Midbrain (tissue), 1 donor: ENCODE data around the gene MOV10.
"Not testable (repeated sequence)": the region's sequence is repeated elsewhere in the genome, so short reads cannot be mapped to it uniquely, and the experiment has no call there.

ENCODE experiments used
- DNase-seq: peaks from one replicate; lab custom pipeline; 2025; lab: John Stamatoyannopoulos, UW

The MOV10 gene

GRCh38 chr1:112713466-112714312 is 39.2 kb downstream of the MOV10 start:
- no peak for DNase-seq

GRCh38 chr1:112714313-112715263 is 40.1 kb downstream of the MOV10 start:
- DNase-seq = no peak

DNA sequence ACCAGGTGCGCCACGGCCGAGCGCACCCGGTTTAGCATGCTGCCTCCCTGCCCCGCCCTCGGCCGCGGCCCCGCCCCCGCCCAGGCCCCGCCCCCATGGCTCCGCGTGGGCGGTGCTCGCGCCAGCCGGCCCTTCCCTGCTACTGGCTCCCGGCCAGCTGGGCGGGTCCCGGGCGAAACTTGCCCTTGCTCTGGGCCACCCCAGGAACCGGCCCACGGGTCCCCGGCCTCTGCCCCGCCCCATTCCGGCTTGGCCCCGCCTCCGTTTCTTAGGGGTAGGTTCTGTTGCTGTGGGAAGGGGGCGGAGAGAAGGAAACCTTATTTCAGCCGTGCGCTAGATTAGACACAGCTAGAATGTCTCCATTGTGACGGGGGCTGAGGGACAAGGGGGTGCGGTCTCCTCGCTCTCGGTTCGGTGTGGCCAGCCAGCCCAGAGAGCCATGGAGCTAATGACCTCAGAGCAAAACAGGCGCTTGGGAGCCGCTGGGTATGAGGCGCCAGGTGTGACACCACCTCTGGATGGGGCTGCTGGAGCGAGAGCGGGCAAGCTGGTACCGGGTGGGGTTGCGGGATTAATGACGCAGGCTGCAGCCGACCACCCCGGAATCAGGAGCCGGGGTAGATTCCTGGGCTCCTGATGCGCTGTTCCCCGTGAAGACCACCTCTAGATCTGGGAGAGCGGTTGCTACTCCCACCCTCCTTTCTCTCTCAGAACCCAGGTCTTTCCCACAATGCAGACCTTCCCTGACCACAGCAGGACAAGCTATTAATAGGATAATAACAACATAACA is 41.0 kb downstream of the MOV10 start, which contains the start of gene PPM1J:
PPM1J (minus strand) TSS at position 69 of the 790 bp plus-strand sequence; CDS start at position 38, 31 bp downstream.
- peak; percentile 77 for DNase-seq

- DNase-seq = peak; percentile 96
These were observed 41.8 kb downstream of the MOV10 start for GRCh38 chr1:112716133-112716720.

DNA sequence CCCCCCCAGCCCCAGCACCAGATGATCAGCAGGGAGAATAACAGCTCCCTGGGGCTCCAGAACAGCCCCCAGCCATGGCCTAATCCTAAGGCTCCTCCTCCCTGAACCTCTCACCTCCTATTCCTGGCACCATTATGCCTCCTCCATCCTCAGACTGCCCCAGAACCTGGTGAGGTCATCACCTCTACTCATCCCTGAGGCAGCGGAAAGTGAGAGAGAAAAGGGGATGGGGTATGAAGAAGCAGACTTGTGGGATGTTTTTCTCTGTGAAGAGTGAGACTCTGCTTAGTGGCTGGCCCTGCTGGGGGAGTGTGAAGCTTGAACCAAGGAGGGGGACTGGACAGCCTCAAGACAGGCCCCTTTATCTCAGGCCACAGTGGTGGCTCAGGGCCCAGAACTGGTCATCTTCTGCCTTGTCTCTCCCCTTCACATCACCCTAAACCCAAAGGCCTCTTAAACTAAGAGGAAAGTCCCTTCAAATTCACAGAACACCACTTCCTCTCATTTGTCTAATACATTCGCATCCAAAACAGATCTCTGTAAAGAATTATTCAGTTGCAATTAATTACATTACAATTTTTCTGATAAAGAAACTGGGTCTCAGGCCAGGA is 42.9 kb downstream of the MOV10 start:
- DNase-seq = no peak

DNA sequence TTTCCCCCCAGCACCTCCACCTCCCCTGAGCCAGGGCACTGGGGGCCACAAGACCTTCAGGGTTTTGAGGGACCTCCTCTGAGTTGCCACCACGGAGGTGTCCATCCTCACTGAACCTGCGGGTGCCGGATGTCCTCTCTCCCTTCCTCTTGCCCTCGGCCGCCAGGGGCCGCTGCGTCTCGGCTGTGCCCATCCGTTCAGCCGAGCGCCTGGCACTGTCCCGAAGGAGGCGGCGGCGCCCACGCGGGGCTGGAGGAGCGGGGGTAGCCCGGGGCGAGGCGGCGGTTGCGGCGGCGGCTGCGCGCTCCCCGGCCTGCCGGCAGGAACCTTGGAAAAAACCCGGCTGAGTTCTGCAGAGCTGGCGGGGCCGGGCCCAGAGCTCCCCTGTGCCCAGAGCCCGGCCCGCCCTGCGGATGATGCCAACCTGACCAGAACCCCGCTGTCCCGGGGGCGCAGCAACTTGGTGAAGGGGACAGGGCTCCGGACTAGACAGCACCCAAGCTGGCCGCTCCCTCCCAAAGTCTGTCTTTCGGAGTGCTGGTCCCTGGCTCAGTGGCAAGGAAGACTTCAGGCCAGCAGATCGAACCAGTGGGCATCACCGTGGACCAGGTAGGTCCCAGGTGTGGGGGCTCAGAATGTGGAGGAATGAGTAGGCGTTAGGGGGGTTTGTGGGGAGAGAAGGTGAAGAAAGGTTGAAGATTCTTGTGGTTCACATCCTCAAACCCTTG is 44.4 kb downstream of the MOV10 start:
- peak; percentile 79 for DNase-seq

GRCh38 chr1:112719706-112720105 is 45.2 kb downstream of the MOV10 start:
- DNase-seq = no peak

GRCh38 chr1:112720800-112721199 is 46.3 kb downstream of the MOV10 start:
- DNase-seq = no peak

DNA sequence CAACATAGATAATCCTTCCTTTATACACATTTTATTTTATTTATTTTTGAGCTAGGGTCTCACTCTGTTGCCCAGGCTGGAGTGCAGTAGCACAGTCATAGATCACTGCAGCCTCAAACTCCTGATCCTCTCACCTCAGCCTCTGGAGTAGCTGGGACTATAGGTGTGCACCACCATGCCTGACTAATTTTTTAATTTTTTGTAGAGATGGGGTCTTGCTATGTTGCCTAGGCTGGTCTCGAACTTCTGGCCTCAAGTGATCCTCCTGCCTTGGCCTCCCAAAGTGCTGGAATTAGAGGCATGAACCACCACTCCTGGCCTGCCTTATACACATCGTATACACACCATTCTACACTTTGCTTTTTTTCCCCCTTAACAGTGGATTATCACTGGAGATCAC is 46.8 kb downstream of the MOV10 start:
- DNase-seq = not testable (repeated sequence)

- DNase-seq = no peak
These were observed 47.6 kb downstream of the MOV10 start for GRCh38 chr1:112721966-112722524.

- no peak for DNase-seq
These were observed 48.4 kb downstream of the MOV10 start for GRCh38 chr1:112722601-112723510.

DNA sequence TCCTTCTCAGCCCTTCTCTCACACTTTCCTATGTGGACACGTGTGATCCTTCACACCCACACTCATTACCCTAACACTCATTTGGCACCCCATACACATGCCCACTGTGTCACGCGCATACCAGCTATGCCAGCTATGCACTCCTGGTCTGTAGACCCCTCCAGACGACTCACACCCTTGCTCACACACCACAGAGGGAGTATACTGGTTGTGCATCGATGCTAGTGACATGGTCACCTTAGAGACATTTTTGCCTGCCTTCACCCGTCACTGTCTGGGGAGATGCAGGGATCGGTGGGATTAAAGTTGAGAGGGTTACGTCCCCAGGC is 49.0 kb downstream of the MOV10 start:
- DNase-seq = no peak

DNA sequence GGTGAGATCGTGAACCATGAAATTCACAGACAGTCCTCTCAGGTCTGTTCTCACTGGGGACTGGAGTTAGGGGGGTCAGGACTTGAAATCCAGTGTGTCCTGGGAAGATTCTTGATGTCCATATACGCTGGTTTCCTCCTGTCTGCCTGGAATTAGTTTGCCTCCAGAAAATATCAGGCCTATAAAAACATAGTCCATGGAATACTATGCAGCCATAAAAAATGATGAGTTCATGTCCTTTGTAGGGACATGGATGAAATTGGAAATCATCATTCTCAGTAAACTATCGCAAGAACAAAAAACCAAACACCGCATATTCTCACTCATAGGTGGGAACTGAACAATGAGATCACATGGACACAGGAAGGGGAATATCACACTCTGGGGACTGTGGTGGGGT is 49.8 kb downstream of the MOV10 start:
- not testable (repeated sequence) for DNase-seq

DNA sequence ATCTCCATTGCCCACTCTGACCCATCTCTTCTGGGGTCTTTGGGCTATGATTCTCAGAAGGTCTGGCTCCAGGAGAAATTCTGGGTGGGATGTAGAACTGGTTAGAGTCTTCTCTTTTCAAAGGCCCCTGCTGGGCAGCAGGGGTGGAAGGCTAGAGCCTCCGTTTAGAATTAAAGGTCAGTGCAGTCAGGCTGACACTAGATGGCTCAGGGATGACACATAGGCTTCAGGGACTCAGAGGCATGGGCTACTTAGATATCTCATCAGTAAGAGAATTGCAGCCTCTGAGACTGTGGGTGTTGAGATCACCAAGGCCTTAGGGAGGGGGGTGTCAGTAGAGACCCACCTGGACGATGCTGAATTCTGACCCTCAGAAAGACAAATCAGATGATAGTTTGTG is 53.3 kb downstream of the MOV10 start:
- no peak for DNase-seq

- not testable (repeated sequence) for DNase-seq
These were observed 54.0 kb downstream of the MOV10 start for GRCh38 chr1:112728306-112728971.

- not testable (repeated sequence) for DNase-seq
These were observed 54.6 kb downstream of the MOV10 start for GRCh38 chr1:112729011-112729410.

GRCh38 chr1:112729909-112730308 is 55.5 kb downstream of the MOV10 start:
- no peak for DNase-seq

GRCh38 chr1:112731451-112731850 is 57.0 kb downstream of the MOV10 start:
- DNase-seq = no peak
